ENCODE measurements around the gene PON3. TPM values are rescaled to one million over a fixed set of nuclear protein-coding genes. Genes with fewer than 3 reads are reported as not detected.
"Not testable (repeated sequence)": the region's sequence is repeated elsewhere in the genome, so short reads cannot be mapped to it uniquely, and the experiment has no call there.

PON3 gene
- total RNA-seq, 1 experiment from 2014 or later: 15.0 TPM

GRCh38 chr7:95391761-95392160, 4.4 kb downstream of the PON3 start:
- H3K9me3 Mint-ChIP-seq (ENCODE audit: unreplicated experiment): no peaks in the 10 kb centered on the region
- no peak overlapping the region for H3K4me3 Mint-ChIP-seq (ENCODE audit: unreplicated experiment)
- Histone ChIP-seq H3K9me3 (no peaks in the 10 kb centered on the region), H3K4me3 (ENCODE audit: low read depth, low read length) (no peak overlapping the region), H3K4me1 (peaks cover 3% of the 10 kb centered on the region; the same call in 1 of the 2 replicates), H3K36me3 (ENCODE audit: control insufficient read depth, insufficient read depth, low read length) (no peaks in the 10 kb centered on the region), H3K27me3 (replicated peaks; ENCODE audit: control insufficient read depth, insufficient read depth, low read length) (no peaks in the 10 kb centered on the region)
- H3K36me3 Mint-ChIP-seq (ENCODE audit: insufficient read depth, unreplicated experiment): peaks cover 5% of the 10 kb centered on the region
- H3K27ac Mint-ChIP-seq (ENCODE audit: unreplicated experiment): no peak overlapping the region
- no peaks in the 10 kb centered on the region for H3K4me1 Mint-ChIP-seq (ENCODE audit: low read depth, unreplicated experiment)
- DNase-seq: no peak
- POLR2A ChIA-PET: no interaction called here
- BruUV-seq (replicated peaks): no TSS peak
- intact Hi-C loops (cut with micrococcal nuclease; ENCODE audit: unreplicated experiment): no loop called here
- CTCF ChIA-PET: no interaction called here
- TF ChIP-seq CTCF (IDR thresholded peaks at IDR 0.05; ENCODE audit: insufficient read depth in 1 of 2, low read depth in 1 of 2, low read length in 1 of 2, severe bottlenecking in 1 of 2, unreplicated experiment in 1 of 2): no peak
- H3K27me3 Mint-ChIP-seq (ENCODE audit: insufficient read depth, unreplicated experiment): no peaks in the 10 kb centered on the region

GRCh38 chr7:95389516-95389915, 6.7 kb downstream of the PON3 start:
- Mint-ChIP-seq H3K4me1 (ENCODE audit: low read depth, unreplicated experiment) (no peaks in the 10 kb centered on the region), H3K4me3 (ENCODE audit: unreplicated experiment) (no peak overlapping the region), H3K27ac (ENCODE audit: unreplicated experiment) (no peak overlapping the region), H3K27me3 (ENCODE audit: insufficient read depth, unreplicated experiment) (no peaks in the 10 kb centered on the region), H3K36me3 (ENCODE audit: insufficient read depth, unreplicated experiment) (no peaks in the 10 kb centered on the region), H3K9me3 (ENCODE audit: unreplicated experiment) (no peaks in the 10 kb centered on the region)
- BruUV-seq (replicated peaks): no TSS peak
- Histone ChIP-seq H3K36me3 (ENCODE audit: control insufficient read depth, insufficient read depth, low read length) (no peaks in the 10 kb centered on the region), H3K4me1 (no peaks in the 10 kb centered on the region), H3K9me3 (no peaks in the 10 kb centered on the region), H3K4me3 (ENCODE audit: low read depth, low read length) (no peak overlapping the region), H3K27me3 (replicated peaks; ENCODE audit: control insufficient read depth, insufficient read depth, low read length) (no peaks in the 10 kb centered on the region)
- ChIA-PET CTCF (no interaction called here), POLR2A (no interaction called here)
- no peak for TF ChIP-seq CTCF (IDR thresholded peaks at IDR 0.05; ENCODE audit: insufficient read depth in 1 of 2, low read depth in 1 of 2, low read length in 1 of 2, severe bottlenecking in 1 of 2, unreplicated experiment in 1 of 2)
- no peak for DNase-seq
- intact Hi-C loops (cut with micrococcal nuclease; ENCODE audit: unreplicated experiment): no loop called here

GRCh38 chr7:95379457-95379856, 16.7 kb downstream of the PON3 start:
- H3K9me3 ChIP-seq; CTCF ChIA-PET; H3K4me3 ChIP-seq (ENCODE audit: low read depth, low read length); H3K36me3 Mint-ChIP-seq (ENCODE audit: insufficient read depth, unreplicated experiment); H3K36me3 ChIP-seq (ENCODE audit: control insufficient read depth, insufficient read depth, low read length); H3K4me1 Mint-ChIP-seq (ENCODE audit: low read depth, unreplicated experiment); POLR2A ChIA-PET; H3K27ac Mint-ChIP-seq (ENCODE audit: unreplicated experiment); H3K27me3 ChIP-seq (replicated peaks; ENCODE audit: control insufficient read depth, insufficient read depth, low read length); H3K27me3 Mint-ChIP-seq (ENCODE audit: insufficient read depth, unreplicated experiment); intact Hi-C loops (cut with micrococcal nuclease; ENCODE audit: unreplicated experiment); DNase-seq; H3K4me1 ChIP-seq; BruUV-seq (replicated peaks); H3K9me3 Mint-ChIP-seq (ENCODE audit: unreplicated experiment); H3K4me3 Mint-ChIP-seq (ENCODE audit: unreplicated experiment): not testable (repeated sequence)
